ENCODE data around the gene CPSF7. TPM values are rescaled to one million over a fixed set of nuclear protein-coding genes. Genes with fewer than 3 reads are reported as not detected.
"Not testable (repeated sequence)": the region's sequence is repeated elsewhere in the genome, so short reads cannot be mapped to it uniquely, and the experiment has no call there.

Gene CPSF7
- total and polyA plus RNA-seq, 2 donors (not counting 1 experiment from before 2014, with no cell fraction given), result 74.7 to 167 TPM

GRCh38 chr11:61439615-61440014 lies 9.8 kb upstream of the CPSF7 start:
- no peaks in the 10 kb centered on the region for H3K27me3 ChIP-seq (replicated peaks in 1 of 4; ENCODE audit: control extremely low read depth in 1 of 4, control insufficient read depth in 3 of 4, insufficient read depth in 4 of 4, low read length in 3 of 4)
- no peak overlapping the region for H3K27ac ChIP-seq (ENCODE audit: low read length in 2 of 2)
- Mint-ChIP-seq H3K27ac (no peak overlapping the region), H3K4me1 (peaks cover 17% of the 10 kb centered on the region), H3K27me3 (no peaks in the 10 kb centered on the region), H3K9me3 (ENCODE audit: insufficient read depth) (no peaks in the 10 kb centered on the region), H3K4me3 (no peak overlapping the region)
- ATAC-seq (ENCODE audit: low read depth) (no peak), DNase-seq (no peak)
- WGBS (ENCODE audit: insufficient coverage), result no CpG with 5 or more reads among the region's 1 CpG
- H3K79me2 ChIP-seq (ENCODE audit: control insufficient read depth, insufficient read depth, low read length), result peaks cover 96% of the 10 kb centered on the region
- H3K9ac ChIP-seq (ENCODE audit: low read length), result no peak overlapping the region
- H2AFZ ChIP-seq (ENCODE audit: insufficient read depth, low read depth, low read length, poor library complexity, severe bottlenecking), result no peak overlapping the region
- peaks cover 2 to 70% of the 10 kb centered on the region in 2 experiments for H3K36me3 ChIP-seq (replicated peaks in 1 of 2; ENCODE audit: control extremely low read depth in 1 of 2, control insufficient read depth in 1 of 2, extremely low read depth in 1 of 2, insufficient read depth in 2 of 2, low read length in 1 of 2)
- H3K4me1 ChIP-seq (ENCODE audit: control insufficient read depth in 2 of 2, insufficient read depth in 2 of 2, low read length in 2 of 2), result peaks cover 6 to 9% of the 10 kb centered on the region in 2 donors
- TF ChIP-seq EZH2 (IDR thresholded peaks at IDR 0.05; ENCODE audit: borderline replicate concordance, insufficient read depth, low read depth, low read length, poor library complexity, severe bottlenecking), result no peak
- no peak for TF ChIP-seq CTCF (IDR thresholded peaks at IDR 0.05)
- H3K9me3 ChIP-seq (ENCODE audit: control extremely low read depth in 1 of 3, control insufficient read depth in 2 of 3, insufficient read depth in 1 of 3, low read length in 2 of 3), result no peaks in the 10 kb centered on the region
- no peak overlapping the region for H3K4me3 ChIP-seq (ENCODE audit: control extremely low read depth in 1 of 5, extremely low read depth in 1 of 5, insufficient read depth in 1 of 5, low read depth in 2 of 5, low read length in 4 of 5)
- no peak overlapping the region for H3K4me2 ChIP-seq (replicated peaks; ENCODE audit: low read depth, low read length, poor library complexity, severe bottlenecking)
- ChIA-PET POLR2A (no interaction called here), CTCF (interaction anchor here (0.7 to 1.6 kb wide), 4 partner anchors 9 to 186 kb away, joined by 3 to 5 read pairs (median 4); no protein-coding TSS in a partner anchor)
- H4K20me1 ChIP-seq (ENCODE audit: control insufficient read depth, insufficient read depth, low read length, poor library complexity, severe bottlenecking), result peaks cover 81% of the 10 kb centered on the region
- intact Hi-C loops (cut with micrococcal nuclease), result loop anchor here (10.0 kb wide), 1 partner anchor 275 kb away; the partner anchor contains the start of gene VPS37C

- ChIA-PET POLR2A (no interaction called here), CTCF (interaction anchor here (4.6 kb wide), 1 partner anchor 10 kb away, joined by 48 read pairs; no protein-coding TSS in a partner anchor)
- Histone ChIP-seq H3K27ac (ENCODE audit: low read length in 2 of 2) (no peak overlapping the region), H3K4me3 (ENCODE audit: control extremely low read depth in 1 of 5, extremely low read depth in 1 of 5, insufficient read depth in 1 of 5, low read depth in 2 of 5, low read length in 4 of 5) (no peak overlapping the region), H3K36me3 (replicated peaks in 1 of 2; ENCODE audit: control extremely low read depth in 1 of 2, control insufficient read depth in 1 of 2, extremely low read depth in 1 of 2, insufficient read depth in 2 of 2, low read length in 1 of 2) (peaks cover 2 to 65% of the 10 kb centered on the region in 2 experiments), H3K9me3 (ENCODE audit: control extremely low read depth in 1 of 3, control insufficient read depth in 2 of 3, insufficient read depth in 1 of 3, low read length in 2 of 3) (no peaks in the 10 kb centered on the region), H3K27me3 (replicated peaks in 1 of 4; ENCODE audit: control extremely low read depth in 1 of 4, control insufficient read depth in 3 of 4, insufficient read depth in 4 of 4, low read length in 3 of 4) (no peaks in the 10 kb centered on the region), H3K4me1 (ENCODE audit: control insufficient read depth in 2 of 2, insufficient read depth in 2 of 2, low read length in 2 of 2) (peaks cover 8 to 9% of the 10 kb centered on the region in 2 donors), H4K20me1 (ENCODE audit: control insufficient read depth, insufficient read depth, low read length, poor library complexity, severe bottlenecking) (peaks cover 67% of the 10 kb centered on the region), H2AFZ (ENCODE audit: insufficient read depth, low read depth, low read length, poor library complexity, severe bottlenecking) (no peak overlapping the region), H3K9ac (ENCODE audit: low read length) (no peak overlapping the region), H3K79me2 (ENCODE audit: control insufficient read depth, insufficient read depth, low read length) (peaks cover 95% of the 10 kb centered on the region), H3K4me2 (replicated peaks; ENCODE audit: low read depth, low read length, poor library complexity, severe bottlenecking) (no peak overlapping the region)
- TF ChIP-seq EZH2 (IDR thresholded peaks at IDR 0.05; ENCODE audit: borderline replicate concordance, insufficient read depth, low read depth, low read length, poor library complexity, severe bottlenecking), result no peak
- no peak for TF ChIP-seq CTCF (IDR thresholded peaks at IDR 0.05)
- intact Hi-C loops (cut with micrococcal nuclease), result loop anchor here (10.0 kb wide), 1 partner anchor 273 kb away; the partner anchor contains the start of gene VPS37C
- H3K4me3 Mint-ChIP-seq, result no peak overlapping the region
- DNase-seq, result no peak
- H3K27me3 Mint-ChIP-seq, result no peaks in the 10 kb centered on the region
- WGBS (ENCODE audit: insufficient coverage), result 100% methylated on average over 1 of the region's 5 CpGs
- peaks cover 23% of the 10 kb centered on the region for H3K4me1 Mint-ChIP-seq
- H3K27ac Mint-ChIP-seq, result no peak overlapping the region
- ATAC-seq (ENCODE audit: low read depth), result no peak
- no peaks in the 10 kb centered on the region for H3K9me3 Mint-ChIP-seq (ENCODE audit: insufficient read depth)
Measured at GRCh38 chr11:61437496-61437895, 7.7 kb upstream of the CPSF7 start.

- peaks cover 23 to 28% of the 10 kb centered on the region in 2 donors for H3K4me1 ChIP-seq (ENCODE audit: control insufficient read depth in 2 of 2, insufficient read depth in 2 of 2, low read length in 2 of 2)
- H3K27ac Mint-ChIP-seq, result peak overlapping the region; percentile 100
- H3K4me1 Mint-ChIP-seq, result peaks cover 54% of the 10 kb centered on the region
- CTCF ChIA-PET, result interaction anchor here (0.6 kb wide), 1 partner anchor 55 kb away, joined by 4 read pairs; no protein-coding TSS in a partner anchor
- peak overlapping the region in 4 of 5 experiments; percentile 77 to 96 (median 92) for H3K4me3 ChIP-seq (ENCODE audit: control extremely low read depth in 1 of 5, extremely low read depth in 1 of 5, insufficient read depth in 1 of 5, low read depth in 2 of 5, low read length in 4 of 5)
- intact Hi-C loops (cut with micrococcal nuclease), result loop anchor here (1.0 to 10.0 kb wide), 4 partner anchors 69 to 266 kb away; partner anchors contain the start of genes DDB1, SYT7, TKFC and TMEM138
- peak overlapping the region; percentile 76 for H3K4me2 ChIP-seq (replicated peaks; ENCODE audit: low read depth, low read length, poor library complexity, severe bottlenecking)
- H3K79me2 ChIP-seq (ENCODE audit: control insufficient read depth, insufficient read depth, low read length), result peaks cover 90% of the 10 kb centered on the region
- not testable (repeated sequence) for H3K27me3 Mint-ChIP-seq; H3K27me3 ChIP-seq (replicated peaks in 1 of 4; ENCODE audit: control extremely low read depth in 1 of 4, control insufficient read depth in 3 of 4, insufficient read depth in 4 of 4, low read length in 3 of 4); H3K9me3 ChIP-seq (ENCODE audit: control extremely low read depth in 1 of 3, control insufficient read depth in 2 of 3, insufficient read depth in 1 of 3, low read length in 2 of 3); ATAC-seq (ENCODE audit: low read depth); H3K9me3 Mint-ChIP-seq (ENCODE audit: insufficient read depth); DNase-seq
- WGBS (ENCODE audit: insufficient coverage), result 93% methylated on average over 5 of the region's 10 CpGs
- H4K20me1 ChIP-seq (ENCODE audit: control insufficient read depth, insufficient read depth, low read length, poor library complexity, severe bottlenecking), result peaks cover 42% of the 10 kb centered on the region
- peak overlapping the region; percentile 100 for H3K4me3 Mint-ChIP-seq
- H3K36me3 ChIP-seq (replicated peaks in 1 of 2; ENCODE audit: control extremely low read depth in 1 of 2, control insufficient read depth in 1 of 2, extremely low read depth in 1 of 2, insufficient read depth in 2 of 2, low read length in 1 of 2), result peaks cover 3 to 39% of the 10 kb centered on the region in 2 experiments
- H3K27ac ChIP-seq (ENCODE audit: low read length in 2 of 2), result peak overlapping the region; percentile 97 to 100
- peak overlapping the region; percentile 100 for H3K9ac ChIP-seq (ENCODE audit: low read length)
- POLR2A ChIA-PET, result interaction anchor here (0.6 kb wide), 1 partner anchor 932 kb away, joined by 3 read pairs; no protein-coding TSS in a partner anchor
- H2AFZ ChIP-seq (ENCODE audit: insufficient read depth, low read depth, low read length, poor library complexity, severe bottlenecking), result peak overlapping the region; percentile 75
Measured at GRCh38 chr11:61430839-61431238, 1.1 kb upstream of the CPSF7 start.
